K562 (cell line): ENCODE results near the gene GPX7. TPM values are rescaled to one million over a fixed set of nuclear protein-coding genes. Genes with fewer than 3 reads are reported as not detected.

Experiments
- ATF7 ChIP-seq: fragments of 450-650 bp; IDR thresholded peaks from 2 replicates; pipeline ENCODE4 v1.7.1; 2014; ENCODE audit warnings: mild to moderate bottlenecking, moderate library complexity
- BCOR ChIP-seq: fragments of 450-650 bp; IDR thresholded peaks from 2 replicates; pipeline ENCODE4 v1.6.1; 2016
- CHD1 ChIP-seq: fragments of 200-600 bp; sonication (generic); IDR thresholded peaks from one replicate; pipeline ENCODE4 v1.6.1; 2012; ENCODE audit warnings: mild to moderate bottlenecking, moderate library complexity, low read length, inconsistent platforms
- DEAF1 ChIP-seq: fragments of 450-650 bp; formaldehyde crosslinking; IDR thresholded peaks from 2 replicates; pipeline ENCODE4 v1.4.0; 2020; ENCODE audit warnings: mild to moderate bottlenecking, moderate library complexity
- DNMT1 ChIP-seq: fragments of 450-650 bp; IDR thresholded peaks from 2 replicates; pipeline ENCODE4 v1.6.1; 2016; ENCODE audit warnings: antibody characterized with exemption, mild to moderate bottlenecking
- HDAC8 ChIP-seq: fragments of 450-650 bp; IDR thresholded peaks from 2 replicates; pipeline ENCODE4 v1.6.1; 2016; ENCODE audit warnings: mild to moderate bottlenecking, missing genetic modification characterization, moderate library complexity, missing compliant biosample characterization
- KDM5B ChIP-seq: fragments of 200-600 bp; sonication (generic); IDR thresholded peaks from 2 replicates; pipeline ENCODE4 v1.6.1; 2012; ENCODE audit warnings: low read depth, mild to moderate bottlenecking, moderate library complexity, low read length, control low read depth, inconsistent platforms; ENCODE audit not compliant: insufficient replicate concordance
- NR2F6 ChIP-seq: fragments of 450-650 bp; formaldehyde crosslinking; IDR thresholded peaks from 2 replicates; pipeline ENCODE4 v1.4.0; 2020; ENCODE audit warnings: mild to moderate bottlenecking
- POLR2B ChIP-seq: fragments of 450-650 bp; IDR thresholded peaks from 2 replicates; pipeline ENCODE4 v1.6.1; 2018; ENCODE audit warnings: low read depth; ENCODE audit not compliant: partially characterized antibody
- POLR3A ChIP-seq: IDR thresholded peaks from 2 replicates; pipeline ENCODE4 v1.6.1; 2011; ENCODE audit warnings: borderline replicate concordance, mild to moderate bottlenecking, moderate library complexity; ENCODE audit not compliant: insufficient read length, insufficient read depth; ENCODE audit errors: extremely low read depth
- PTTG1 ChIP-seq: fragments of 450-650 bp; IDR thresholded peaks from 2 replicates; pipeline ENCODE4 v1.6.1; 2016; ENCODE audit warnings: low read depth, mild to moderate bottlenecking, missing genetic modification characterization, missing compliant biosample characterization
- RBM25 ChIP-seq: fragments of 200-400 bp; formaldehyde crosslinking; IDR thresholded peaks from 2 replicates; pipeline ENCODE4 v1.6.1; 2018; ENCODE audit warnings: low read length, low read depth, moderate library complexity; ENCODE audit not compliant: severe bottlenecking
- TGIF2 ChIP-seq: sonication (generic); formaldehyde crosslinking; IDR thresholded peaks from 2 replicates; pipeline ENCODE4 v1.8.1; 2022; ENCODE audit warnings: mild to moderate bottlenecking, missing genetic modification reagents, moderate library complexity
- ZBTB33 ChIP-seq: sonication (generic); formaldehyde crosslinking; IDR thresholded peaks from 2 replicates; pipeline ENCODE4 v1.8.1; 2023; ENCODE audit warnings: mild to moderate bottlenecking, missing genetic modification reagents
- ZBTB8A ChIP-seq: fragments of 450-650 bp; IDR thresholded peaks from 2 replicates; pipeline ENCODE4 v1.6.1; 2018; ENCODE audit warnings: mild to moderate bottlenecking, moderate library complexity; ENCODE audit not compliant: partially characterized antibody
- ZNF124 ChIP-seq: sonication (generic); formaldehyde crosslinking; IDR thresholded peaks from 2 replicates; pipeline ENCODE4 v1.8.1; 2022; ENCODE audit warnings: missing genetic modification reagents
- ZNF140 ChIP-seq: fragments of 250-450 bp; sonication (Bioruptor Pico); IDR thresholded peaks from 2 replicates; pipeline ENCODE4 v1.8.0; 2021; ENCODE audit warnings: moderate library complexity, mild to moderate bottlenecking, inconsistent platforms
- ZNF407 ChIP-seq: fragments of 450-650 bp; IDR thresholded peaks from 2 replicates; pipeline ENCODE4 v1.6.1; 2016; ENCODE audit warnings: low read depth
- polyA plus RNA-seq, 8 experiments: library from polyadenylated mRNA; depleted of rRNA in 4 of 8; stranded (reverse) in 5 of 8; unstranded in 3 of 8; fragments of >200 nt; fragmentation: Nextera tagmentation in 2 of 8; fragmentation: Illumina TruSeq in 1 of 8; extraction: Ambion mirVana in 2 of 8; extraction: Trizol in 1 of 8; gene quantifications; 2 replicates each; pipeline versions ENCODE4 v1.2.1 to v1.2.3, GENCODE V29; 2011 to 2014; ENCODE audit warnings: inconsistent platforms in 1 of 8, missing spikeins in 1 of 8
- total RNA-seq, 7 experiments: library from RNA; depleted of rRNA in 6 of 7; stranded (reverse); fragments of >200 nt in 6 of 7; fragmentation: Illumina TruSeq in 2 of 7; extraction: Trizol in 2 of 7; gene quantifications; 2 replicates each; pipeline versions ENCODE4 v1.2.1 to v1.2.3, GENCODE V29; 2011 to 2021; ENCODE audit warnings: low replicate concordance in 1 of 7

The GPX7 gene
- total and polyA plus RNA-seq, 9 of the 15 experiments (the other 6 are each of a cell fraction or from before 2014, with no cell fraction given), result 0.08 TPM; not detected in 8

- TF ChIP-seq NR2F6 (CRISPR knock-in tag) (no peak), HDAC8 (tag) (no peak), ZNF140 (CRISPR knock-in tag) (no peak), RBM25 (peak; percentile 9), ZNF124 (CRISPR knock-in tag) (no peak), DEAF1 (CRISPR knock-in tag) (no peak), POLR3A (no peak), POLR2B (no peak), KDM5B (no peak), BCOR (peak; percentile 70), ZBTB33 (CRISPR knock-in tag) (no peak), ATF7 (no peak), ZNF407 (no peak), CHD1 (no peak), TGIF2 (CRISPR knock-in tag) (no peak), PTTG1 (tag) (no peak), DNMT1 (no peak), ZBTB8A (no peak)
These were observed 26.1 kb upstream of the GPX7 start (continued) for GRCh38 chr1:52576074-52576473.
